Calu3 (cell line): ENCODE data around the gene ACSL6. TPM values are rescaled to one million over a fixed set of nuclear protein-coding genes. Genes with fewer than 3 reads are reported as not detected.

ENCODE experiments used
- BruUV-seq: library from RNA; stranded (reverse); fragments of 400-500 nt; replicated peaks from 2 replicates; lab custom pipeline; 2021; lab: Mats Ljungman, UMichigan
- CTCF ChIA-PET: fragments of 300-600 bp; sonication (Branson Sonifier 250); formaldehyde crosslinking; loops from one replicate; lab custom pipeline; 2022; ENCODE audit warnings: antibody characterized with exemption; lab: Charles Lee
- DNase-seq: peaks from one replicate; pipeline ENCODE4 v3.0.0; 2022
- H3K27ac Mint-ChIP-seq: one replicate; pipeline ENCODE4 v1.8.0; 2022; ENCODE audit warnings: mixed read lengths; ENCODE audit not compliant: unreplicated experiment
- H3K27me3 Mint-ChIP-seq: one replicate; pipeline ENCODE4 v1.8.0; 2022; ENCODE audit warnings: mixed read lengths; ENCODE audit not compliant: unreplicated experiment
- H3K36me3 Mint-ChIP-seq: one replicate; pipeline ENCODE4 v1.8.0; 2022; ENCODE audit warnings: mild to moderate bottlenecking, moderate library complexity, mixed read lengths; ENCODE audit not compliant: insufficient read depth, unreplicated experiment
- H3K4me1 Mint-ChIP-seq: one replicate; pipeline ENCODE4 v1.8.0; 2022; ENCODE audit warnings: mild to moderate bottlenecking, low read depth, mixed read lengths; ENCODE audit not compliant: unreplicated experiment
- H3K4me3 Mint-ChIP-seq: one replicate; pipeline ENCODE4 v1.8.0; 2022; ENCODE audit warnings: mild to moderate bottlenecking, low read depth, moderate library complexity, mixed read lengths; ENCODE audit not compliant: unreplicated experiment
- H3K9me3 Mint-ChIP-seq: one replicate; pipeline ENCODE4 v1.8.0; 2022; ENCODE audit warnings: low read depth, mixed read lengths; ENCODE audit not compliant: unreplicated experiment
- intact Hi-C: fragments of 100-400 bp; cut with micrococcal nuclease; formaldehyde crosslinking; loops from one replicate; pipeline ENCODE4 v1.10.0; 2022; ENCODE audit not compliant: unreplicated experiment
- total RNA-seq: library from RNA; stranded (reverse); gene quantifications from 2 replicates; pipeline ENCODE4 v1.2.3, GENCODE V29; 2022
- TF ChIP-seq, protein P1 (sequence below): fragments of 200-600 bp; IDR thresholded peaks from one replicate; pipeline ENCODE4 v1.8.0; 2022; ENCODE audit warnings: antibody characterized with exemption; ENCODE audit not compliant: unreplicated experiment

Gene ACSL6
- total RNA-seq, 1 experiment from 2014 or later, result 0.24 TPM

DNA sequence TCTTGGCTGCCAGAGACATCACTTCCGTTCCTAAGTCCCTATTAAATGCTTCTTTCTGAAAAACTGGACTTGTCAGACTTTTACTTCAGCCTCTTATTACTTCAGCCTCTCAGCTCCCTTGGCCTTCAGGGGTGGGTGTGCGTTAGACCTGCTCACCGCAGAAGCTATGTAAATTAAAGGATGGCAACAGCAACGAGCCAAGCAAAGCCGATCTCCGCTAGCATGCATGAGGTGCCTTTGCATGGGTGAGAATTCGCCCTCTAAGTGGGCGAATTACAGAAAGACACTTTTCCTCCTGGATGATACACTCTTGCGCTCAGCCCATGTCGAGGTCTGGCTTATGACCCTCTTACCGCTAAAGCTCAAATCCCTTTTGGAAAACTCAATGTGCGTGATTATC lies 38.1 kb upstream of the ACSL6 start:
- no peak overlapping the region for H3K4me3 Mint-ChIP-seq
- no TSS peak for BruUV-seq
- H3K27me3 Mint-ChIP-seq, result peaks cover 49% of the 10 kb centered on the region
- H3K27ac Mint-ChIP-seq, result no peak overlapping the region
- DNase-seq, result no peak
- CTCF ChIA-PET, result no interaction called here
- TF ChIP-seq, protein P1, sequence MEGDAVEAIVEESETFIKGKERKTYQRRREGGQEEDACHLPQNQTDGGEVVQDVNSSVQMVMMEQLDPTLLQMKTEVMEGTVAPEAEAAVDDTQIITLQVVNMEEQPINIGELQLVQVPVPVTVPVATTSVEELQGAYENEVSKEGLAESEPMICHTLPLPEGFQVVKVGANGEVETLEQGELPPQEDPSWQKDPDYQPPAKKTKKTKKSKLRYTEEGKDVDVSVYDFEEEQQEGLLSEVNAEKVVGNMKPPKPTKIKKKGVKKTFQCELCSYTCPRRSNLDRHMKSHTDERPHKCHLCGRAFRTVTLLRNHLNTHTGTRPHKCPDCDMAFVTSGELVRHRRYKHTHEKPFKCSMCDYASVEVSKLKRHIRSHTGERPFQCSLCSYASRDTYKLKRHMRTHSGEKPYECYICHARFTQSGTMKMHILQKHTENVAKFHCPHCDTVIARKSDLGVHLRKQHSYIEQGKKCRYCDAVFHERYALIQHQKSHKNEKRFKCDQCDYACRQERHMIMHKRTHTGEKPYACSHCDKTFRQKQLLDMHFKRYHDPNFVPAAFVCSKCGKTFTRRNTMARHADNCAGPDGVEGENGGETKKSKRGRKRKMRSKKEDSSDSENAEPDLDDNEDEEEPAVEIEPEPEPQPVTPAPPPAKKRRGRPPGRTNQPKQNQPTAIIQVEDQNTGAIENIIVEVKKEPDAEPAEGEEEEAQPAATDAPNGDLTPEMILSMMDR, result no peak
- intact Hi-C loops, result no loop called here
- H3K9me3 Mint-ChIP-seq, result no peaks in the 10 kb centered on the region
- H3K4me1 Mint-ChIP-seq, result no peaks in the 10 kb centered on the region
- H3K36me3 Mint-ChIP-seq, result no peaks in the 10 kb centered on the region

DNA sequence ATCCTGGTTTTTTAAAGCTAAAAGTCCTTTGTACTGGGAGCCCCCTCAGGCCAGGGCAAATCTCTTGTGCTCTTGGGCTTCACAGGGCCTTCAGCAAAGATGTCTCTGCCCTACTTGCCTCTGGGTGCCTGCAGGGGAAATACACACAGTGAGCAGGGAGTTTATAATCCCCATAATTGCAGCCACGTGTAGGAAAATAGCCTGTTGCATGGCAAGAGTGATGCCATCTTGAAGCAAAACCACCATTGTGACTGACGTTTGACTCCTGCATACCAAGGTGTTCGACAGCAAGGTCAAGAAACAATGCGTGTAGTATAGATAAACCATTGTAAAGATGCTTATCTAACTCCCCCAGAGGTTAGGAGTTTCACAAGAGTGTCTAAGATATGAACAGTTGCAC lies 37.6 kb upstream of the ACSL6 start:
- Mint-ChIP-seq H3K4me3 (no peak overlapping the region), H3K27me3 (peaks cover 44% of the 10 kb centered on the region), H3K36me3 (no peaks in the 10 kb centered on the region), H3K9me3 (no peaks in the 10 kb centered on the region), H3K4me1 (no peaks in the 10 kb centered on the region), H3K27ac (no peak overlapping the region)
- no peak for DNase-seq
- BruUV-seq, result no TSS peak
- TF ChIP-seq, protein P1, result no peak
- intact Hi-C loops, result no loop called here
- CTCF ChIA-PET, result no interaction called here

DNA sequence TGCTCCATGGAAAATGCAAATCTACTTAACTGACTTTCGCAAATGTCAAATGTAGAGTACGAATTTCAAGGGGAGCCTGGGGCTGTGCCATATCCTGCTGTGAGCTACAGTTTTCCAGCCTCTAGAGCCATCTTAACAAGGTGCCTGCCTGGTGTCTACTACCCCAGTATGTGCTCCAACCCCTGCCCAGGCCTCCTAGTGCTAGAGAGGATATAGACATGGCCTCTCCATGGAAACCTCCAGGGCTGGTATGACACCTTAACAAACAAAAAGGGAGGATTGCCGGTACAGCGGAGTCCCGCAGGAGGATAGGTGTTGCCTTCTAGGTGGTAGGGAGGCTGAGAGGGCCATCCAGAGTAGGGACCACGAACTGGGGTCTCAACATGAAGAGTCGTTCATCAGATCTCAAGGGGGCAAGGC lies 35.4 kb upstream of the ACSL6 start:
- DNase-seq, result no peak
- no peak overlapping the region for H3K4me3 Mint-ChIP-seq
- TF ChIP-seq, protein P1, result no peak
- CTCF ChIA-PET, result no interaction called here
- no TSS peak for BruUV-seq
- no peaks in the 10 kb centered on the region for H3K36me3 Mint-ChIP-seq
- H3K9me3 Mint-ChIP-seq, result no peaks in the 10 kb centered on the region
- H3K27ac Mint-ChIP-seq, result no peak overlapping the region
- intact Hi-C loops, result no loop called here
- H3K4me1 Mint-ChIP-seq, result no peaks in the 10 kb centered on the region
- peaks cover 34% of the 10 kb centered on the region for H3K27me3 Mint-ChIP-seq

DNA sequence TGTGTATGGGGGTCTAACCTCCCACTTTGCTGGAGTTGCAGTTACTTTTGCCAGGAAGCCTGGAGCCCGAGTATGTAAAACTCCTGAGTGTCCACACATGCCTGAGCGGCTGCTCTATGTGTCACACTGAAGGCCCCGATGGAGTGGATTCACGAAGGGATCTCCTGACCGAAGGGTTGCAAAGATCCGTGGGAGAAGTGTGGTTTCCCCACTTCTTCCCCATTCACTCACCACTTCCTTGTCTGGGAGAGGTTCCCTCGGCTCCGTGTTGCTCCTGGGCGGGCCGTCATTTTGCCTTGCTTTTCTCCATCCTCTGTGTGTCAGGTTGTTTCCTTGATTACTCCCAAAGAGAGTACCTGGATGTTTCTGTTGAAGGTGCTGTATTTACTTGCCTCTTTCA lies 32.7 kb upstream of the ACSL6 start:
- H3K27ac Mint-ChIP-seq, result no peak overlapping the region
- no peak overlapping the region for H3K4me3 Mint-ChIP-seq
- CTCF ChIA-PET, result interaction anchor here (0.6 kb wide), 1 partner anchor 127 kb away, joined by 3 read pairs; no protein-coding TSS in a partner anchor
- no TSS peak for BruUV-seq
- TF ChIP-seq, protein P1, result no peak
- intact Hi-C loops, result no loop called here
- H3K4me1 Mint-ChIP-seq, result no peaks in the 10 kb centered on the region
- no peak for DNase-seq
- peaks cover 38% of the 10 kb centered on the region for H3K27me3 Mint-ChIP-seq
- H3K36me3 Mint-ChIP-seq, result no peaks in the 10 kb centered on the region
- H3K9me3 Mint-ChIP-seq, result no peaks in the 10 kb centered on the region
